Measurements from ENCODE around the gene MZB1.

The MZB1 gene

DNA sequence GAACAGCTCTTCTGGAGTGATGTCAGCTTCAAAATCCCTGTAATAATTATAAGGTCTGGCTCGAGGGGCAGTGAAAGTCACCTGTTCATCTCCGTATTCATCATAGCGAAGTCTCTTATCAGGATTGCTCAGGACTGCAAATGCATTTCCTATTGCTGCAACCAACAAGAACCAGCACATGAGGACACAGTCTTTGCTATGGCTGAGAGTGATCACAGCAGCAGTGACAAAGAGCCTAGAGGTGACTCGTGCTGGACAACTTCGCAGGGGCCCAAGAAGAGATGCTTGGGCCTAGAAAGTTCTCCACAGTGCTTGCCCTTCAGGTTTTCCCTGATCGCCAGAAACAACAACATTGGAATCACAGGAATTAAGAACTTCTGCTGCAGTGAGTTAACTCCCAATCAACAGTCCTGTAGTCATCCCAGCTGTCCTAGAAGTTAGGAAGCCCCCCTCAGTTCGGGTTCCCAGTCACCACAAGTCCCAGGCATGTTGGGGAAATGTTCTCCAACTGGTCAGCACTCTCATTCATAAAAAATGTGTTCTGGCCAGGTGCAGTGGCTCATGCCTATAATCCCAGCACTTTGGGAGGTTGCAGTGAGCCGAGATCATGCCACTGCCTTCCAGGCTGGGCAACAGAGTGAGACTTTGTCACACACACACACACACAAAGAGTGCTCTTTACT is 36.6 kb upstream of the MZB1 start:
- TF ChIP-seq CTCF (IDR thresholded peaks at IDR 0.05; ENCODE audit: borderline replicate concordance, extremely low read depth, low read length, poor library complexity, severe bottlenecking), result no peak
- TF ChIP-seq EZH2 (IDR thresholded peaks at IDR 0.05; ENCODE audit: borderline replicate concordance, low read depth, low read length, severe bottlenecking), result no peak
- ATAC-seq (ENCODE audit: insufficient read depth, low read depth) (no peak), DNase-seq (no peak)
- Histone ChIP-seq H2AFZ (ENCODE audit: low read depth, low read length) (no peak overlapping the region), H3K9ac (ENCODE audit: low read depth, low read length) (no peak overlapping the region), H3K4me1 (ENCODE audit: insufficient read depth, low read length) (no peaks in the 10 kb centered on the region), H4K20me1 (ENCODE audit: insufficient read depth, low read length) (no peaks in the 10 kb centered on the region), H3K27me3 (ENCODE audit: insufficient read depth, low read length, poor library complexity) (no peaks in the 10 kb centered on the region), H3K27ac (ENCODE audit: low read length) (no peak overlapping the region), H3K4me2 (ENCODE audit: insufficient read depth, low read length) (no peak overlapping the region), H3K4me3 (ENCODE audit: low read depth in 1 of 2, low read length in 2 of 2) (no peak overlapping the region), H3K36me3 (ENCODE audit: insufficient read depth, low read length) (peaks cover 19% of the 10 kb centered on the region; the same call in 1 of the 2 replicates), H3K79me2 (ENCODE audit: insufficient read depth, low read length) (no peaks in the 10 kb centered on the region), H3K9me3 (ENCODE audit: insufficient read depth, low read length, severe bottlenecking) (no peaks in the 10 kb centered on the region)

DNA sequence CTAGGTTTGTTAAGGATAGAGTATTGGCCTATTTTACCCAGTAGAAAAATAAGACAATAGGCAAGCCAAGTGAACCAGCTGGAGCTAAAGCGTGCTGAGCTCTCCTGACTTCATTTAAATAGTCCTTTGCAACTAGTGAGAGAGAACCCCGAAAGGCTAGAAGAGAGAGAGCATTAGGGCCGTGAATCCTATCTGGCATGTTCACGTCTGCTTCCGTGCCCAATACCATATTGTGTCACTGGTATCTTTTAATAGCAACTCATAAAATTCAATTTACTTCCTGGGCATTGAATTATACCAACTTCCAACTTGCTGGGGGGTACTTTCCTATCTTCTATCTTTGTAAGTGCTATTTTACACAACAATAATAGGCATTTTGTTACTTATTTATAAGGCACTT is 35.8 kb upstream of the MZB1 start:
- Histone ChIP-seq H3K27me3 (ENCODE audit: insufficient read depth, low read length, poor library complexity) (no peaks in the 10 kb centered on the region), H4K20me1 (ENCODE audit: insufficient read depth, low read length) (no peaks in the 10 kb centered on the region), H3K79me2 (ENCODE audit: insufficient read depth, low read length) (no peaks in the 10 kb centered on the region), H3K4me2 (ENCODE audit: insufficient read depth, low read length) (no peak overlapping the region), H3K4me1 (ENCODE audit: insufficient read depth, low read length) (no peaks in the 10 kb centered on the region), H3K27ac (ENCODE audit: low read length) (no peak overlapping the region), H3K4me3 (ENCODE audit: low read depth in 1 of 2, low read length in 2 of 2) (no peak overlapping the region), H3K9ac (ENCODE audit: low read depth, low read length) (no peak overlapping the region), H3K9me3 (ENCODE audit: insufficient read depth, low read length, severe bottlenecking) (no peaks in the 10 kb centered on the region), H2AFZ (ENCODE audit: low read depth, low read length) (no peak overlapping the region), H3K36me3 (ENCODE audit: insufficient read depth, low read length) (peaks cover 19% of the 10 kb centered on the region; the same call in 1 of the 2 replicates)
- ATAC-seq (ENCODE audit: insufficient read depth, low read depth), result no peak
- DNase-seq, result no peak
- TF ChIP-seq EZH2 (IDR thresholded peaks at IDR 0.05; ENCODE audit: borderline replicate concordance, low read depth, low read length, severe bottlenecking) (no peak), CTCF (IDR thresholded peaks at IDR 0.05; ENCODE audit: borderline replicate concordance, extremely low read depth, low read length, poor library complexity, severe bottlenecking) (no peak)

DNA sequence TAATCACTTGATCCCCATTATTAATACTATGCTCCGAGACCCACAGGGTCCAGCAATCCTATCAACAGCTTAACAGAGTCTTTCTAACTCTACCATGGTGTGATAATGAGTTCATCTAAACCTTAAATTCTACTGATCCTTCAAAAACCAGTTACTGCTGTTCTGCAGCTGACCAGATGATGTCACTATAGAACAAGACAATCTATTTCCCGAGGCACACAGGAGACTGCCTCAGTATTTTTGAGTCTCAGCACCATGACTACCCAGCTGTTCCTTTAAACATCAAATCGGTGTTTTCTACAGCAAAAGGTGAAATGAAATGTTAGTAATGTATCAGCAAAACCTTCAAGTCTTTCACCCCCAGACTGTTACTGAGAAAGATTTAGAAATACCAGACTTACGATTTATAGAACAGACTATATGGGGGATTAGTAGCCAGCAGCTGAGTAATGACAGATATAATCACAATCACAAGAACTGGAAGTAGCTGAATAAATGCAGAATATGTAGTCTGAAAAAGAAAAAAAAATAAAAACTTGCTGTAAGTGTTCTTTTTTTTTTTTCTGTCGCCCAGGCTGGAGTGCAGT is 32.7 kb upstream of the MZB1 start:
- Histone ChIP-seq H3K79me2 (ENCODE audit: insufficient read depth, low read length) (no peaks in the 10 kb centered on the region), H3K4me1 (ENCODE audit: insufficient read depth, low read length) (no peaks in the 10 kb centered on the region), H3K27me3 (ENCODE audit: insufficient read depth, low read length, poor library complexity) (no peaks in the 10 kb centered on the region), H3K27ac (ENCODE audit: low read length) (no peak overlapping the region), H3K9me3 (ENCODE audit: insufficient read depth, low read length, severe bottlenecking) (no peaks in the 10 kb centered on the region), H3K9ac (ENCODE audit: low read depth, low read length) (no peak overlapping the region), H3K4me3 (ENCODE audit: low read depth in 1 of 2, low read length in 2 of 2) (no peak overlapping the region), H4K20me1 (ENCODE audit: insufficient read depth, low read length) (no peaks in the 10 kb centered on the region), H3K36me3 (ENCODE audit: insufficient read depth, low read length) (peaks cover 44% of the 10 kb centered on the region; the same call in 1 of the 2 replicates), H3K4me2 (ENCODE audit: insufficient read depth, low read length) (no peak overlapping the region), H2AFZ (ENCODE audit: low read depth, low read length) (no peak overlapping the region)
- TF ChIP-seq CTCF (IDR thresholded peaks at IDR 0.05; ENCODE audit: borderline replicate concordance, extremely low read depth, low read length, poor library complexity, severe bottlenecking) (peak; percentile 99), EZH2 (IDR thresholded peaks at IDR 0.05; ENCODE audit: borderline replicate concordance, low read depth, low read length, severe bottlenecking) (no peak)
- peak; percentile 97 for ATAC-seq (ENCODE audit: insufficient read depth, low read depth)
- peak; percentile 70 for DNase-seq

Measured in DND-41 (cell line).